Renal pelvis (tissue), 4 donors: ENCODE measurements around the gene NEU2. TPM values are rescaled to one million over a fixed set of nuclear protein-coding genes. Genes with fewer than 3 reads are reported as not detected.
"Not testable (repeated sequence)": the region's sequence is repeated elsewhere in the genome, so short reads cannot be mapped to it uniquely, and the experiment has no call there.

Experiments used
- DNase-seq: peaks from one replicate; pipeline ENCODE4 v3.0.0-alpha.2; 2013
- polyA plus RNA-seq, 3 donors: library from polyadenylated mRNA; unstranded; fragments of 120-200 nt; gene quantifications; one replicate each; pipeline ENCODE4 v1.2.1, GENCODE V29; 2013; ENCODE audit not compliant: insufficient read length in 3 of 3

NEU2 gene
- polyA plus RNA-seq, 3 donors: not detected

- no peak for DNase-seq
Measured at GRCh38 chr2:233034091-233034882, 1.8 kb downstream of the NEU2 start.

GRCh38 chr2:233035426-233036161 lies 3.1 kb downstream of the NEU2 start:
- no peak for DNase-seq

GRCh38 chr2:233036162-233036838 lies 3.8 kb downstream of the NEU2 start:
- no peak for DNase-seq

- DNase-seq: no peak
Measured at GRCh38 chr2:233037078-233037477, 4.6 kb downstream of the NEU2 start.

- no peak for DNase-seq
Measured at GRCh38 chr2:233039212-233039845, 6.9 kb downstream of the NEU2 start.

- no peak for DNase-seq
Measured at GRCh38 chr2:233039846-233040530, 7.5 kb downstream of the NEU2 start.

- no peak for DNase-seq
Measured at GRCh38 chr2:233040571-233040970, 8.1 kb downstream of the NEU2 start.

GRCh38 chr2:233041722-233042323 lies 9.4 kb downstream of the NEU2 start:
- DNase-seq: no peak

- no peak for DNase-seq
Measured at GRCh38 chr2:233042549-233042948, 10.1 kb downstream of the NEU2 start.

- no peak for DNase-seq
Measured at GRCh38 chr2:233044974-233045605, 12.6 kb downstream of the NEU2 start.

GRCh38 chr2:233047206-233047605 lies 14.7 kb downstream of the NEU2 start:
- DNase-seq: no peak

GRCh38 chr2:233047667-233048066 lies 15.2 kb downstream of the NEU2 start:
- DNase-seq: no peak

- no peak for DNase-seq
Measured at GRCh38 chr2:233048569-233049193, 16.2 kb downstream of the NEU2 start.

GRCh38 chr2:233049194-233049761 lies 16.8 kb downstream of the NEU2 start:
- DNase-seq: no peak

- DNase-seq: no peak
Measured at GRCh38 chr2:233051241-233052149, 19.0 kb downstream of the NEU2 start.

GRCh38 chr2:233052517-233052916 lies 20.0 kb downstream of the NEU2 start:
- DNase-seq: not testable (repeated sequence)

- no peak for DNase-seq
Measured at GRCh38 chr2:233053928-233054784, 21.7 kb downstream of the NEU2 start.

GRCh38 chr2:233055362-233055761 lies 22.9 kb downstream of the NEU2 start:
- DNase-seq: no peak
